ENCODE measurements around the gene MRRF.

- TF ChIP-seq SUZ12 (IDR thresholded peaks at IDR 0.05; ENCODE audit: extremely low read depth, insufficient read depth, insufficient read length) = no peak
- no peak for TF ChIP-seq YY1 (IDR thresholded peaks at IDR 0.05; ENCODE audit: insufficient read depth, insufficient read length)
Measured at GRCh38 chr9:122350577-122351355, 86.1 kb downstream of the MRRF start.
